Mucosa of rectum (tissue), 2 donors: ENCODE measurements around the gene PRR5L.

Source experiments
- H3K27ac ChIP-seq, 2 donors: one replicate each; pipeline ENCODE4 v1.7.0; 2013; ENCODE audit warnings: inconsistent platforms in 2 of 2, low read depth in 2 of 2, low read length in 2 of 2
- H3K27me3 ChIP-seq, 2 donors: one replicate each; pipeline ENCODE4 v1.7.0; 2013; ENCODE audit warnings: low read length in 2 of 2; ENCODE audit not compliant: control insufficient read depth in 2 of 2, insufficient read depth in 2 of 2
- H3K36me3 ChIP-seq, 2 donors: one replicate each; pipeline ENCODE4 v1.7.0; 2013; ENCODE audit warnings: low read length in 2 of 2; ENCODE audit not compliant: control insufficient read depth in 2 of 2, insufficient read depth in 2 of 2
- H3K4me1 ChIP-seq, 2 donors: one replicate each; pipeline ENCODE4 v1.7.0; 2013; ENCODE audit warnings: low read length in 2 of 2, mild to moderate bottlenecking in 1 of 2; ENCODE audit not compliant: control insufficient read depth in 2 of 2, insufficient read depth in 2 of 2
- H3K4me3 ChIP-seq, 2 donors: one replicate each; pipeline ENCODE4 v1.7.0; 2013; ENCODE audit warnings: low read length in 2 of 2
- H3K9ac ChIP-seq, 2 donors: one replicate each; pipeline ENCODE4 v1.7.0; 2013; ENCODE audit warnings: low read length in 2 of 2, low read depth in 1 of 2, mild to moderate bottlenecking in 1 of 2
- H3K9me3 ChIP-seq, 2 donors: one replicate each; pipeline ENCODE4 v1.7.0; 2013; ENCODE audit warnings: low read length in 2 of 2; ENCODE audit not compliant: control insufficient read depth in 2 of 2
- donor health status: healthy.
- donor health status: Normal muscosa, but diverticular disease.

Gene PRR5L

DNA sequence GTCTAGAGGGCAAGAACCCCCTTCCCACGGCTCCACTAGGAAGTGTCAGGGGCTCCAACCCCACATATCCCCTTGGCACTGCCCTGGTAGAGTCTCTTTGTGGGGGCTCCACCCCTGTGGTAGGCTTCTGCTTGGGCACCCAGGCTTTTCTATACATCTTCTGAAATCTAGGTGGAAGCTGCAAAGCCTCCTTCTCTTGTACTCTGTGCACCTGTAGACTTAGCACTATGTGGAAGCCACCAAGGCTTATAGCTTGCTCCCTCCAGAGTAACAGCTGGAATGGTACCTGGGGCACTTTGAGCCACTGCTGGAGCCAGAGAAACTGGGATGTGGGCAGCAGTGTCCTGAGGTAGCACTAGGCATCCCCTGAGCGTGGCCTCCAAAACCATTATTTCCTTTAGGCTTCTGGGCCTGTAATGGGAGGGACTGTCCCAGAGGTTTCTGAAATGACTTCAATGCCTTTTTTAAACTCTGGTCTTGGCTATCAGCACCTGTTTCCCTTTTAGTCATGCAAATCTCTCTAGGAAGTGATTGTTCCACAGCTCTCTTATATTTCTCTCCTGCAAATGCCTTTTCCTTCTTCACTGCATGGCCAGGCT lies 145.6 kb downstream of the PRR5L start:
- Histone ChIP-seq H3K27ac (no peak overlapping the region), H3K36me3 (peaks cover 55 to 69% of the 10 kb centered on the region in 2 donors)

DNA sequence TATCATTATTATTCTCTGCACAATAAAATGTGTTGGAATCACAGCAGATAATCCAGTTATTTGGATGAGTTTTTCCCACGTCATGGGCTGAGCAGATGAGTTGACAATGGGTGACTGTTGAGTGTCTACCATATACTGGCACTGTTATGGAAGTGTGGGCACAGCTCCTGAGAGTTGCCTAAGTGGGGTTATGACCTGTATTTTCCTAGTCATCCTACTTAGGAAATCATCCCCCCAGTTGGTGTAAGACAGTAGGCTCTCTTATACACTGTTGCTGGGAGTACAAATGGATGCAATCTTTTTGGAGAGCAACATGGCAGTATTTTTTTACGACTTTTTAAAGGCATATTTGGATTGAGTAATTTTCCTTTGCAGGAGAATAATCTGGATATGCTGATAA lies 147.6 kb downstream of the PRR5L start:
- peaks cover 54 to 74% of the 10 kb centered on the region in 2 donors for H3K36me3 ChIP-seq
- H3K27ac ChIP-seq = no peak overlapping the region
- no peaks in the 10 kb centered on the region for H3K27me3 ChIP-seq

More for the DNA sequence above, 145.6 kb downstream of the PRR5L start:
- no peaks in the 10 kb centered on the region for H3K4me1 ChIP-seq
- no peaks in the 10 kb centered on the region for H3K27me3 ChIP-seq
- no peaks in the 10 kb centered on the region for H3K9me3 ChIP-seq
- no peak overlapping the region for H3K4me3 ChIP-seq
- no peak overlapping the region for H3K9ac ChIP-seq

DNA sequence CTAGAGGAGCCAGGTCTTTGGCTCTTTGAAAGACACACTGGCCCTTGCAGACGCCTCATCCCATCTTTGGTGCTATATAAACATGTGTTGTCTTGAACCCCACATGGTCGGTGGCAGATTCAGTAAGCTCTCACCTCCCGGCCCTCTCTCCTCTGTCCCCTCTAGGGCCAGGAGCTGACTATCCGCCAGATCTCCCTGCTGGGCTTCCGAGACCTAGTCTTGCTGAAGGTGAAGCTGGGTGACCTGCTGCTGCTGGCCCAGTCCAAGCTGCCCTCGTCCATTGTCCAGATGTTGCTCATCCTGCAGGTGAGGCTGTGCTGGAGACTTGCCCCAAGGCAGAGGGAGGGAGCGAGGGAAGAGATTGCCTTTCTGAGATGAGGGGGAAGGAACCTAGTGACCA lies 150.0 kb downstream of the PRR5L start:
- Histone ChIP-seq H3K4me1 (peaks cover 5 to 17% of the 10 kb centered on the region in 2 donors), H3K27me3 (no peaks in the 10 kb centered on the region), H3K9me3 (no peaks in the 10 kb centered on the region), H3K9ac (no peak overlapping the region), H3K36me3 (peaks cover 53 to 74% of the 10 kb centered on the region in 2 donors), H3K27ac (no peak overlapping the region), H3K4me3 (no peak overlapping the region)

More for the DNA sequence above, 147.6 kb downstream of the PRR5L start:
- Histone ChIP-seq H3K4me3 (no peak overlapping the region), H3K9me3 (no peaks in the 10 kb centered on the region), H3K9ac (no peak overlapping the region), H3K4me1 (no peaks in the 10 kb centered on the region)

DNA sequence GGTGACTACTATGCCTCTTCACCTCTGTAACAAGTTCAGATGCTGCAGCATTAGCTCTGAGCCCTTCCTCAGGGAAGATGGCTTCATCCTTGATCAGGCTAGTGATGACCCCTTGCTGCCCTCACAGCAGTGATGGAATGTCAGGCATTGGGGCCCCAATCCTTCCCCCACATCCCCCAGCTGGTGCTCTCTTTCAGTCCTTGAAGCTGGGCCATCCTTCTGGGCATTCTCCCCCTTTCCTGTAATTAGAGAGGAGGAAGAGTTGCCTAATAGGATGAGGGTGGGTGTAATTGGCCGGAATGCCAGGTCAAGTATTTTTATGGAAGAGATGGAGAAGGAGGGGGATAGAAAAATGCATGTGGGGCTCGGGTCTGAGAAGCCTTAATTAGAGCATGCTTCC lies 151.4 kb downstream of the PRR5L start:
- H3K27ac ChIP-seq = no peak overlapping the region
- H3K4me3 ChIP-seq = no peak overlapping the region
- no peaks in the 10 kb centered on the region for H3K9me3 ChIP-seq
- no peak overlapping the region for H3K9ac ChIP-seq
- peaks cover 58 to 86% of the 10 kb centered on the region in 2 donors for H3K36me3 ChIP-seq
- no peaks in the 10 kb centered on the region for H3K27me3 ChIP-seq
- H3K4me1 ChIP-seq = peaks cover 13 to 23% of the 10 kb centered on the region in 2 donors

DNA sequence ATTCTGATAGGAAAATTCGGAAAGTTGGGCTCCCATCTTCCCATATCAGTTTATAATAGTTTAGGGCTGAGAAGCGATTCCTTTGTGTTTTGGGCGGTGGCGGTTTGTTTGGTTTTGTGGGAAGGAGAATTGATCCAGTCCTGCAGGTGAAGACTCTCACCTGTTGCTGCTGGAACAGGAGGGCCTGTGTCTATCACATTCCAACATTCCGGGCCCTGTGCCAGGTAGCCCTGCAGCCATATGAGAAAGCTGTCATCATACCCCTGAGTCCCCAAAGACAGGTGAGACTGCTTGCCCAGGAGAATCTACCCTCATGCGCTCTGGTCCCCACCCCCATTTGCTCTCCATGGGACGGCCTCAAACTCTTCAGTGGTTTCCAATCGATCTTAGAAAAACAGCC lies 151.9 kb downstream of the PRR5L start:
- Histone ChIP-seq H3K27ac (no peak overlapping the region), H3K4me1 (peaks cover 17 to 25% of the 10 kb centered on the region in 2 donors), H3K36me3 (peaks cover 60 to 83% of the 10 kb centered on the region in 2 donors), H3K9ac (no peak overlapping the region), H3K4me3 (no peak overlapping the region), H3K9me3 (no peaks in the 10 kb centered on the region), H3K27me3 (no peaks in the 10 kb centered on the region)

DNA sequence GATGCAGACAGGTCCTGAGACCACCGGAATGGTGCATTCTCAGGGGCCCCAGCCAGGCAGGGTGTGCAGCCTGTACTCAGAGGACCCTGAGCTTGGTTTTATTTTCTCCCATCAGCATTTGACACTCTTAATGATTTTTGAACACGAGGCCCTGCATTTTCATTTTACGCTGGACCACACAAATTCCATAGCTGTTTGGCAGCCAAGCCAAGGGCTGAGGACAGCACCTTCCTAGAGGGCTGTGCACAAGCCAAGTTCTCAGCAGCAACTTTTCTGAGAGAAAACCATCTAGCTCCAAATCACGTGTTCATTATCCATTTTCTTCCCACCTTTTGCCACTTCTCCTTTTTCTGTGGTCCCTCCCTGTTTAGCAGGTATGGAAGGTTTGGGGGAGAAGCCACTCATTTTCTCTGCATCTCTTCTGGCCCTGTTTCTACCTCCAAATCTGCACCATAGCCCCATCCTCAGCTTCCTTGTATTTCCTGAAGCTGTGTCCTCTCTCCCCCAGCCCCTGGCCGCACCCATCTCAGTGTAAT lies 153.5 kb downstream of the PRR5L start:
- Histone ChIP-seq H3K27me3 (no peaks in the 10 kb centered on the region), H3K27ac (no peak overlapping the region), H3K36me3 (peaks cover 71 to 87% of the 10 kb centered on the region in 2 donors), H3K9ac (peak overlapping the region in 1 of 2 donors; percentile 56), H3K4me1 (peaks cover 29 to 30% of the 10 kb centered on the region in 2 donors), H3K9me3 (no peaks in the 10 kb centered on the region), H3K4me3 (peak overlapping the region in 1 of 2 donors; percentile 33)

DNA sequence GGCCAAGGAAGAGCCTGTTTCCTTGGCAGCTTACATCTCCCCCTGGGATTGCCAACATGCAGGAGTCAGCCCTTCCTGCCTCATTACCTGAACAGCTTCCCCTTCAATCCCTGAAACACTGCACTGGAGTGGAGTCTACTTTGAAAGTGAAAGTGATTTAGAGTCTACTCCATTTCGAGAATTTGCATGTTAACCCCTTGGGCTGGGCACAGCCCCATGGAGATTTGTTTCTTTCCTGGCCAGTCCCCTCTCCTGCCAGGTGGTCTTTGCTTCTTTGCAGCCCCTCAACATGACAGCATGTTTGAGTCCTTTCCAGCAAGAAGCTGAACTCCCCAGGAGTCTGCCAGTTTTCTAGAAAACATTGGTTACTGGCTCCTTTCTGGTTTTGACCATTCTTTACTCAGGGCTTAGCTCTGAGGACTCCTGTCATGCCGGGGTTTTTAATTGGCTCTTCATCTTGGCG lies 154.1 kb downstream of the PRR5L start:
- Histone ChIP-seq H3K9me3 (no peaks in the 10 kb centered on the region), H3K4me3 (peak overlapping the region in 1 of 2 donors; percentile 33), H3K36me3 (peaks cover 75 to 92% of the 10 kb centered on the region in 2 donors), H3K9ac (peak overlapping the region in 1 of 2 donors; percentile 56), H3K27me3 (no peaks in the 10 kb centered on the region), H3K4me1 (peaks cover 29 to 30% of the 10 kb centered on the region in 2 donors), H3K27ac (no peak overlapping the region)

DNA sequence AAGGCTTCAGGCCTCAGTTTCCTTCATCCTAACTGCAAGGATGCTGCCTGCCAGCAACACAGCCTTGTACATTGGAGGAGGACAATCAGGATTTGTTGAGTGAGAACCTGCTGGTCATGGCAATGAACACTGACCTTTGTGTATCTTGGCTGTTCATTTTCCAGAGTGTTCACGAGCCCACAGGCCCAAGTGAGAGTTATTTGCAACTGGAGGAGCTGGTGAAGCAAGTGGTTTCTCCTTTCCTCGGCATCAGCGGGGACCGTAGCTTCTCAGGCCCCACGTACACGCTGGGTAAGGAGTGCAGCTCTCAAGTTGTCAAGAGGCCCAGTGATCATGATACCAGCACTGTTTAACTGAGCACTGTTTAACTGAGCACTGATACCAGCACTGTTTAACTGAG lies 155.0 kb downstream of the PRR5L start:
- Histone ChIP-seq H3K9me3 (no peaks in the 10 kb centered on the region), H3K9ac (no peak overlapping the region), H3K36me3 (peaks cover 78 to 93% of the 10 kb centered on the region in 2 donors), H3K4me3 (no peak overlapping the region), H3K4me1 (peaks cover 29 to 32% of the 10 kb centered on the region in 2 donors), H3K27ac (no peak overlapping the region), H3K27me3 (no peaks in the 10 kb centered on the region)

DNA sequence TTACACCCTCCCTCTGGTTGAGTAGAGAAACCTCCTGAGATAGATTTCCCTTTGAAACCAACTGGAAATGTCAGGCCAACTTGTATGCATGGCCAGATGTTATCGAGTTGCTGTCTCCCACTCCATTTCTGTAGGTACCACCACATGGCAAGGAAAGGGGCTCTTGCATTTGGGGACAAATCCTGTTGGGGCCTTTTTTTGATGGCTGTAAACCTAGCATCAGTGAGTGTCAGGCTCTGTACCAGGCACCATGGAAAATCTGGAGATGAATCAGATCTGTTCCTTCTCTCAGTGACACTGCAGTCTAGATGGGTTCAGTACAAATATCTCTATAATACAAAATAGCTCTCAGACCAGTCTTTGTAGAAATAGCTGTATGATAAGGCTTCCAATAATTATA lies 155.6 kb downstream of the PRR5L start:
- Histone ChIP-seq H3K4me1 (peaks cover 35 to 38% of the 10 kb centered on the region in 2 donors), H3K9me3 (no peaks in the 10 kb centered on the region), H3K36me3 (peaks cover 78 to 93% of the 10 kb centered on the region in 2 donors), H3K4me3 (no peak overlapping the region), H3K27ac (no peak overlapping the region), H3K9ac (no peak overlapping the region), H3K27me3 (no peaks in the 10 kb centered on the region)

DNA sequence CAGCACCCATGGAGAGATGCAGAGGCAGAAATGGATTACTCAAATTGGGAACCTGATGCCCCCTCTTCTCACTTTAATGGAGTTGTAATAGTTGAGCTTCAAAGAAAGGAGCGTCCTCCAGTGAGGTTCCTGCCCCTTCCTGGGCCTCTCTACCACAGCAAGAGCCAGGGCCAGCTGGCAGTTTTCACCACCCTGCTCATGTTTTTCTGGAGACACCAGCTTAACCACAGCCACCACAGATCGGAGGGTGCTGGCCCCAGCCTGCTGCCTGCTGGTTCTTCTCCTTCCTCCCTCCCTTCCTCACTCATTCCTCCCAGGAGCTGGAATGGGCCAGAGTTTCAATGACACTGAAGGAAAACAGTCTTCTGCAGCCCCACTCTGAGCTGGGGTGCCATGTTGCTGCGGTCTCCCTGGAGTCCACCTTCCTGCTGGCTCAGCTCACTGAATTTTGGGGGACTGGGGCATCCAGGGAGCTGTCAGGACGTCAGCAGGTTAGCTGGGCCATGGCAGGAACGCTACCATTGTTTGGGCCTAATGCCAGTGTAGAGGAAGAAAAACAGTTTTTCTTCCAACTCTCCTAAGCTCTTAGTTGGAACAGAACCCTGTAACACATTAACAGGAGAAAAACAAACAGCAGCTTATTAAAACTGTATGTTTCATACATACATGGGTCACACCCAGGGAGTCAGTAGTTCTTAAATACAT lies 156.3 kb downstream of the PRR5L start:
- Histone ChIP-seq H3K4me3 (no peak overlapping the region), H3K36me3 (peaks cover 76 to 90% of the 10 kb centered on the region in 2 donors), H3K4me1 (peaks cover 36 to 38% of the 10 kb centered on the region in 2 donors), H3K27me3 (no peaks in the 10 kb centered on the region), H3K27ac (peak overlapping the region; percentile 4 to 35), H3K9ac (no peak overlapping the region), H3K9me3 (no peaks in the 10 kb centered on the region)
